NCI-H446 (cell line): ENCODE data around the gene TSPO.
"Not testable (repeated sequence)": the region's sequence is repeated elsewhere in the genome, so short reads cannot be mapped to it uniquely, and the experiment has no call there.

Experiments
- DNase-seq, 2 experiments: peaks; one replicate each; lab custom pipeline; 2025; lab: John Stamatoyannopoulos, UW

TSPO gene

GRCh38 chr22:43131773-43132501 is 19.4 kb upstream of the TSPO start:
- DNase-seq, result no peak

GRCh38 chr22:43133401-43133800 is 18.0 kb upstream of the TSPO start:
- DNase-seq, result no peak

- no peak for DNase-seq
Observed at GRCh38 chr22:43134553-43134952, 16.8 kb upstream of the TSPO start.

GRCh38 chr22:43135565-43135964 is 15.8 kb upstream of the TSPO start:
- no peak for DNase-seq

- DNase-seq, result no peak
Observed at GRCh38 chr22:43136255-43136654, 15.1 kb upstream of the TSPO start.

GRCh38 chr22:43136801-43137200 is 14.6 kb upstream of the TSPO start:
- no peak for DNase-seq

GRCh38 chr22:43142880-43143562 is 8.3 kb upstream of the TSPO start, which contains the start of gene MCAT:
MCAT (minus strand) TSS chr22:43143398; CDS start chr22:43143348, 50 bp downstream.
- DNase-seq, result peak; percentile 13 to 79

- no peak for DNase-seq
Observed at GRCh38 chr22:43144949-43145348, 6.4 kb upstream of the TSPO start.

- not testable (repeated sequence) for DNase-seq
Observed at GRCh38 chr22:43145371-43145770, 6.0 kb upstream of the TSPO start.

GRCh38 chr22:43146332-43146731 is 5.0 kb upstream of the TSPO start:
- not testable (repeated sequence) for DNase-seq

GRCh38 chr22:43147821-43148220 is 3.5 kb upstream of the TSPO start:
- DNase-seq, result no peak

GRCh38 chr22:43148581-43148980 is 2.8 kb upstream of the TSPO start:
- no peak for DNase-seq

- no peak for DNase-seq
Observed at GRCh38 chr22:43150731-43151206, 590 bp upstream of the TSPO start.

- no peak for DNase-seq
Observed at GRCh38 chr22:43152003-43152356, 621 bp downstream of the TSPO start.

GRCh38 chr22:43152357-43153071 is 1.2 kb downstream of the TSPO start:
- DNase-seq, result peak in 1 of 2 experiments; percentile 72

- DNase-seq, result no peak
Observed at GRCh38 chr22:43153899-43154298, 2.5 kb downstream of the TSPO start.

GRCh38 chr22:43154887-43155536 is 3.7 kb downstream of the TSPO start:
- no peak for DNase-seq

- peak in 1 of 2 experiments; percentile 39 for DNase-seq
Observed at GRCh38 chr22:43155789-43156188, 4.4 kb downstream of the TSPO start.

GRCh38 chr22:43156413-43156812 is 5.1 kb downstream of the TSPO start:
- no peak for DNase-seq

- no peak for DNase-seq
Observed at GRCh38 chr22:43157874-43158546, 6.7 kb downstream of the TSPO start.

- DNase-seq, result no peak
Observed at GRCh38 chr22:43158778-43159483, 7.6 kb downstream of the TSPO start.
